HG02588 (cell line): Measurements from ENCODE around the gene GLTPD2.
A peak's percentile ranks its signal among the peaks of the same experiment; 100 is the strongest.

Experiments used
- ATAC-seq: cut with Tn5 transposase; IDR thresholded peaks from one replicate; pipeline ENCODE4 v1.9.1; 2021; ENCODE audit warnings: mild to moderate bottlenecking, moderate library complexity; ENCODE audit not compliant: unreplicated experiment

Gene GLTPD2

GRCh38 chr17:4807605-4808377, 19.0 kb downstream of the GLTPD2 start:
- ATAC-seq = no peak

GRCh38 chr17:4808378-4808767, 19.6 kb downstream of the GLTPD2 start:
- no peak for ATAC-seq

- no peak for ATAC-seq
Observed at GRCh38 chr17:4810696-4811290, 22.0 kb downstream of the GLTPD2 start.

- ATAC-seq = no peak
Observed at GRCh38 chr17:4811471-4811870, 22.7 kb downstream of the GLTPD2 start.

GRCh38 chr17:4812690-4813089, 23.9 kb downstream of the GLTPD2 start:
- ATAC-seq = no peak

- ATAC-seq = no peak
Observed at GRCh38 chr17:4815043-4815675, 26.4 kb downstream of the GLTPD2 start.

- no peak for ATAC-seq
Observed at GRCh38 chr17:4816826-4817225, 28.1 kb downstream of the GLTPD2 start.

- ATAC-seq = no peak
Observed at GRCh38 chr17:4818276-4818675, 29.5 kb downstream of the GLTPD2 start.

- ATAC-seq = no peak
Observed at GRCh38 chr17:4822835-4823234, 34.1 kb downstream of the GLTPD2 start.

- no peak for ATAC-seq
Observed at GRCh38 chr17:4823373-4824089, 34.8 kb downstream of the GLTPD2 start.

GRCh38 chr17:4827399-4827798, 38.6 kb downstream of the GLTPD2 start:
- no peak for ATAC-seq

GRCh38 chr17:4832829-4833177, 44.0 kb downstream of the GLTPD2 start:
- peak; percentile 14 for ATAC-seq

- ATAC-seq = peak; percentile 86
Observed at GRCh38 chr17:4833178-4833940, 44.6 kb downstream of the GLTPD2 start, which contains the start of gene MINK1. TSS of gene MINK1 (plus strand) at chr17:4833340. CDS start at chr17:4833584, 244 bp downstream.

GRCh38 chr17:4833941-4834680, 45.3 kb downstream of the GLTPD2 start:
- ATAC-seq = no peak

GRCh38 chr17:4834681-4835020, 45.9 kb downstream of the GLTPD2 start:
- no peak for ATAC-seq

- no peak for ATAC-seq
Observed at GRCh38 chr17:4836221-4836620, 47.5 kb downstream of the GLTPD2 start.

GRCh38 chr17:4837471-4838308, 48.9 kb downstream of the GLTPD2 start:
- ATAC-seq = no peak

- ATAC-seq = no peak
Observed at GRCh38 chr17:4838309-4838785, 49.6 kb downstream of the GLTPD2 start.

GRCh38 chr17:4839221-4839620, 50.5 kb downstream of the GLTPD2 start:
- ATAC-seq = no peak
